Heart left ventricle (tissue), 16 donors: ENCODE results near the gene CHCHD1. TPM values are rescaled to one million over a fixed set of nuclear protein-coding genes. Genes with fewer than 3 reads are reported as not detected.

Experiments
- ATAC-seq, 4 donors: fragments of 200-7000 bp; cut with Tn5 transposase; one replicate each; pipeline ENCODE4 v1.9.1; 2020 to 2022; ENCODE audit warnings: moderate library complexity in 4 of 4, mild to moderate bottlenecking in 3 of 4, moderate number of reproducible peaks in 1 of 4
- DNase-seq, 5 donors: peaks; one replicate each; pipeline ENCODE4 v3.0.0-alpha.2; 2020
- H3K27ac ChIP-seq, 12 donors: fragments of 200-600 bp; sonication (generic) in 4 of 12; one replicate each; pipeline versions ENCODE4 v1.5.0 to v1.8.0; 2016 to 2022; ENCODE audit warnings: mild to moderate bottlenecking in 2 of 12
- H3K27me3 ChIP-seq, 9 donors: fragments of 200-600 bp; sonication (generic) in 2 of 9; one replicate each; pipeline versions ENCODE4 v1.5.1 to v1.8.0; 2016 to 2022; ENCODE audit warnings: mild to moderate bottlenecking in 3 of 9
- H3K36me3 ChIP-seq, 9 donors: fragments of 200-600 bp; sonication (generic) in 2 of 9; one replicate each; pipeline versions ENCODE4 v1.5.0 to v1.8.0; 2018 to 2022; ENCODE audit warnings: mild to moderate bottlenecking in 2 of 9
- H3K4me1 ChIP-seq, 12 donors: fragments of 200-600 bp; sonication (generic) in 4 of 12; one replicate each; pipeline versions ENCODE4 v1.5.0 to v1.8.0; 2016 to 2022; ENCODE audit warnings: mild to moderate bottlenecking in 3 of 12
- H3K4me3 ChIP-seq, 12 donors: fragments of 200-600 bp; sonication (generic) in 4 of 12; one replicate each; pipeline versions ENCODE4 v1.5.0 to v1.8.0; 2017 to 2022; ENCODE audit warnings: mild to moderate bottlenecking in 9 of 12, moderate library complexity in 4 of 12
- H3K9me3 ChIP-seq, 12 donors: fragments of 200-600 bp; sonication (generic) in 4 of 12; one replicate each; pipeline versions ENCODE4 v1.5.0 to v1.8.0; 2016 to 2022; ENCODE audit warnings: mild to moderate bottlenecking in 1 of 12
- CTCF ChIP-seq, 12 donors: fragments of 200-600 bp; sonication (generic) in 4 of 12; IDR thresholded peaks; one replicate each; pipeline versions ENCODE4 v1.5.0 to v1.8.0; 2018 to 2022; ENCODE audit warnings: antibody characterized with exemption in 12 of 12, mild to moderate bottlenecking in 5 of 12
- POLR2A ChIP-seq, 2 donors: fragments of 450-650 bp; IDR thresholded peaks; one replicate each; pipeline ENCODE4 v1.6.1; 2017; ENCODE audit warnings: antibody characterized with exemption in 2 of 2, mild to moderate bottlenecking in 2 of 2, moderate library complexity in 2 of 2
- WGBS, 4 donors: extraction: QIAGEN DNeasy Blood & Tissue Kit in 2 of 4; methylation state at CpG; one replicate each; pipeline versions ENCODE4 v1.1.5 to v1.1.7; 2013 to 2018; 5-methylcytosine and 5-hydroxymethylcytosine counted together
- intact Hi-C, 10 donors: fragments of 100-400 bp; cut with DNase I; formaldehyde crosslinking; loops; one replicate each; pipeline versions ENCODE4 v1.11.1 to v1.14.2; 2022
- polyA plus RNA-seq, 2 donors: library from polyadenylated mRNA; stranded (reverse); fragments of 200-250 nt; gene quantifications; one replicate each; pipeline ENCODE4 v1.2.3, GENCODE V29; 2013
- total RNA-seq, 9 donors: library from RNA; depleted of rRNA in 2 of 9; stranded (reverse); fragments of >200 nt in 2 of 9; fragmentation: NEBNext Ultra II Directional in 3 of 9; extraction: Animal tissue kit (Norgen Biotek cat#: 25700) in 3 of 9; gene quantifications; one replicate each; pipeline versions ENCODE4 v1.1.0 to v1.2.4, GENCODE V29; 2016 to 2023
- donor health status: ischemic (EF 13 %, LVEDD 7.1; RV severe dilation, severe dysfunction).
- donor health status: healthy with polysubstance abuse.
- donor health status: DM: no; HTN: yes; CAD: no.
- donor health status: DM: no; HTN: no; CAD: no.
- donor health status: ischemic (EF 25% LVEDD 6.9; RV normal size, moderate dysfunction).
- donor health status: ischemic (EF 25% LVEDD 5.7; RV mildly dilated, moderate dysfunction).
- donor health status: healthy.
- donor health status: DM: yes; HTN: yes; CAD: no.
- donor health status: ischemic (EF 35%, LVEDD 5.7; RV mildly dilated, moderate dysfunction).
- donor health status: nonischemic (EF 11% LVEDD 7.7; RV severe dilation, severe dysfunction).
- donor health status: DM: yes; HTN: yes; CAD: no.
- donor health status: PGD.
- donor health status: ischemic (EF 29% LVEDD 5.4; RV normal size, mild dysfunction).
- donor health status: nonischemic (EF 23%, LVEDD 6.1; RV moderate dilation, normal function).

CHCHD1 gene
- total and polyA plus RNA-seq, 11 donors = 17.3 to 77.9 (median 24.0) TPM

- no peak for ATAC-seq
- intact Hi-C loops = loop anchor here in 1 of 10 donors (10.0 kb wide), 1 partner anchor 89 kb away; the partner anchor contains the start of gene SYNPO2L
- 35 to 39% (median 39%) methylated on average over 6 of the region's 6 CpGs for WGBS, 4 donors
- H3K27ac ChIP-seq = peak overlapping the region; percentile 86 to 98 (median 92)
- peak in 1 of 12 donors; percentile 6 for TF ChIP-seq CTCF (IDR thresholded peaks at IDR 0.05)
- no peak for TF ChIP-seq POLR2A (IDR thresholded peaks at IDR 0.05)
- no peaks in the 10 kb centered on the region for H3K27me3 ChIP-seq
- peaks cover 0 to 40% (median 32%) of the 10 kb centered on the region in 12 donors for H3K4me1 ChIP-seq
- no peaks in the 10 kb centered on the region for H3K9me3 ChIP-seq
- H3K4me3 ChIP-seq = peak overlapping the region; percentile 66 to 98 (median 82)
- no peak for DNase-seq
- H3K36me3 ChIP-seq = peaks cover 0 to 37% (median 33%) of the 10 kb centered on the region in 9 donors
Observed at GRCh38 chr10:73743327-73743904, 38.4 kb upstream of the CHCHD1 start.

- peak in 1 of 2 donors; percentile 60 for TF ChIP-seq POLR2A (IDR thresholded peaks at IDR 0.05)
- no peak for TF ChIP-seq CTCF (IDR thresholded peaks at IDR 0.05)
- WGBS, 4 donors = 0 to 1% (median 1%) methylated on average over 32 to 36 of the region's 36 CpGs
- intact Hi-C loops = loop anchor here in 1 of 10 donors (10.0 kb wide), 1 partner anchor 89 kb away; the partner anchor contains the start of gene SYNPO2L
Observed at GRCh38 chr10:73743905-73744663, 37.8 kb upstream of the CHCHD1 start, which contains the start of gene SEC24C. TSS of gene SEC24C (plus strand) at chr10:73744372. CDS start at chr10:73746833, 2,461 bp downstream.

GRCh38 chr10:73744664-73744975, 37.2 kb upstream of the CHCHD1 start:
- Histone ChIP-seq H3K9me3 (no peaks in the 10 kb centered on the region), H3K4me1 (peaks cover 0 to 51% (median 36%) of the 10 kb centered on the region in 12 donors), H3K36me3 (peaks cover 0 to 43% (median 35%) of the 10 kb centered on the region in 9 donors), H3K27me3 (no peaks in the 10 kb centered on the region), H3K4me3 (peak overlapping the region; percentile 66 to 98 (median 82)), H3K27ac (peak overlapping the region; percentile 86 to 98 (median 92))
- 0 to 2% (median 1%) methylated on average over 9 to 10 of the region's 10 CpGs for WGBS, 4 donors
- ATAC-seq (peak in 3 of 4 donors; percentile 18 to 48 (median 30)), DNase-seq (peak in 3 of 5 donors; percentile 37 to 66 (median 66))
- TF ChIP-seq CTCF (IDR thresholded peaks at IDR 0.05) (no peak), POLR2A (IDR thresholded peaks at IDR 0.05) (no peak)
- intact Hi-C loops = loop anchor here in 1 of 10 donors (10.0 kb wide), 1 partner anchor 90 kb away; the partner anchor contains the start of gene SYNPO2L

More at GRCh38 chr10:73743905-73744663, 37.8 kb upstream of the CHCHD1 start, which contains the start of gene SEC24C:
- H3K4me3 ChIP-seq = peak within 1 kb of the TSS; percentile 66 to 98 (median 82)
- no peaks in the 10 kb centered on the region for H3K9me3 ChIP-seq
- H3K4me1 ChIP-seq = peaks cover 0 to 47% (median 36%) of the 10 kb centered on the region in 12 donors
- H3K27ac ChIP-seq = peak within 1 kb of the TSS; percentile 86 to 98 (median 92)
- no peaks in the 10 kb centered on the region for H3K27me3 ChIP-seq
- H3K36me3 ChIP-seq = peaks cover 0 to 43% (median 35%) of the 10 kb centered on the region in 9 donors
- DNase-seq (peak; percentile 97 to 98 (median 97)), ATAC-seq (peak; percentile 95 to 98 (median 96))

- Histone ChIP-seq H3K9me3 (no peaks in the 10 kb centered on the region), H3K27me3 (no peaks in the 10 kb centered on the region), H3K27ac (no peak overlapping the region), H3K4me3 (no peak overlapping the region), H3K4me1 (peaks cover 4 to 63% (median 44%) of the 10 kb centered on the region in 12 donors), H3K36me3 (peaks cover 0 to 62% (median 53%) of the 10 kb centered on the region in 9 donors)
- 76 to 88% (median 81%) methylated on average over 2 of the region's 2 CpGs for WGBS, 4 donors
- intact Hi-C loops = loop anchor here in 2 of 10 donors (5.0 to 10.0 kb wide), 2 partner anchors 36 to 92 kb away; partner anchors contain the start of genes CHCHD1 (in 1 of the 2) and SYNPO2L (in 1 of the 2)
- ATAC-seq (no peak), DNase-seq (no peak)
- TF ChIP-seq POLR2A (IDR thresholded peaks at IDR 0.05) = no peak
- TF ChIP-seq CTCF (IDR thresholded peaks at IDR 0.05) = no peak
Observed at GRCh38 chr10:73746721-73747120, 35.1 kb upstream of the CHCHD1 start.
